HepG2 (cell line): ENCODE results near the gene GREM2. TPM values are rescaled to one million over a fixed set of nuclear protein-coding genes. Genes with fewer than 3 reads are reported as not detected.

ENCODE experiments used
- BRF2 ChIP-seq: sonication (generic); formaldehyde crosslinking; IDR thresholded peaks from 2 replicates; pipeline ENCODE4 v1.8.1; 2022; ENCODE audit warnings: mild to moderate bottlenecking, missing genetic modification reagents
- FOXP4 ChIP-seq: sonication (generic); formaldehyde crosslinking; IDR thresholded peaks from 2 replicates; pipeline ENCODE4 v1.4.0; 2020; ENCODE audit warnings: missing genetic modification reagents
- POLR2AphosphoS2 ChIP-seq: IDR thresholded peaks from 2 replicates; pipeline ENCODE4 v1.6.1; 2011; ENCODE audit warnings: low read depth, low read length, improper control_type of control experiment
- THRA ChIP-seq: sonication (generic); formaldehyde crosslinking; IDR thresholded peaks from 2 replicates; pipeline ENCODE4 v1.4.0; 2020; ENCODE audit warnings: missing genetic modification reagents, borderline replicate concordance
- ZBTB49 ChIP-seq: sonication (generic); formaldehyde crosslinking; IDR thresholded peaks from 2 replicates; pipeline ENCODE4 v1.4.0; 2020; ENCODE audit warnings: missing genetic modification reagents, borderline replicate concordance
- ZNF318 ChIP-seq: sonication (generic); formaldehyde crosslinking; IDR thresholded peaks from 2 replicates; pipeline ENCODE4 v1.4.0; 2020; ENCODE audit warnings: mild to moderate bottlenecking, missing genetic modification reagents
- ZNF652 ChIP-seq: IDR thresholded peaks from 2 replicates; pipeline ENCODE4 v1.6.1; 2016; ENCODE audit warnings: low read depth, borderline replicate concordance
- polyA plus RNA-seq, 8 experiments: library from polyadenylated mRNA; depleted of rRNA in 3 of 8; stranded (reverse) in 7 of 8; unstranded in 1 of 8; fragments of >200 nt; fragmentation: Illumina TruSeq in 4 of 8; extraction: Trizol in 4 of 8; gene quantifications; 2 replicates each; pipeline versions ENCODE4 v1.2.1 to v1.2.3, GENCODE V29; 2011 to 2016; ENCODE audit warnings: low read depth in 4 of 8, missing spikeins in 1 of 8, mixed read lengths in 1 of 8; ENCODE audit not compliant: insufficient read depth in 1 of 8
- total RNA-seq, 5 experiments: library from RNA; depleted of rRNA; stranded (reverse); fragments of >200 nt; fragmentation: Illumina TruSeq; extraction: Trizol; gene quantifications; 2 replicates each; pipeline ENCODE4 v1.2.3, GENCODE V29; 2016; ENCODE audit warnings: low read depth in 1 of 5

GREM2 gene
- total and polyA plus RNA-seq, 2 of the 13 experiments (the other 11 are each of a cell fraction or from before 2014, with no cell fraction given), result 0.07 TPM; not detected in 1

- TF ChIP-seq THRA (CRISPR knock-in tag) (no peak), BRF2 (no peak), ZBTB49 (CRISPR knock-in tag) (no peak), ZNF318 (CRISPR knock-in tag) (no peak), FOXP4 (CRISPR knock-in tag) (peak; percentile 48; the same call in 1 of the 2 replicates), POLR2AphosphoS2 (no peak), ZNF652 (no peak)
Observed at GRCh38 chr1:240597153-240597745, 14.7 kb downstream of the GREM2 start (continued).
